Pancreas (tissue), 10 donors: Measurements from ENCODE around the gene CCDC69. TPM values are rescaled to one million over a fixed set of nuclear protein-coding genes. Genes with fewer than 3 reads are reported as not detected.
A peak's percentile ranks its signal among the peaks of the same experiment; 100 is the strongest.

Experiments
- ATAC-seq, 4 donors: fragments of 200-7000 bp; cut with Tn5 transposase; one replicate each; pipeline versions ENCODE4 v1.8.0 to v1.9.1; 2020; ENCODE audit warnings: mild to moderate bottlenecking in 4 of 4, moderate library complexity in 4 of 4
- DNase-seq, 6 donors: peaks; one replicate each; pipeline ENCODE4 v3.0.0-alpha.2; 2020
- FAIRE-seq: peaks from 2 replicates; lab custom pipeline; 2012; peaks lifted over from hg19 to GRCh38; lab: Jason Lieb, UNC
- H3K27ac ChIP-seq, 4 donors: fragments of 200-600 bp; sonication (generic); 1 replicate in 3 of 4; 2 replicates in 1 of 4; pipeline versions ENCODE4 v1.5.0 to v1.8.0; 2020
- H3K27me3 ChIP-seq, 4 donors: fragments of 200-600 bp; one replicate each; pipeline ENCODE4 v1.8.0; 2021
- H3K36me3 ChIP-seq, 3 donors: fragments of 200-600 bp; sonication (generic) in 1 of 3; one replicate each; pipeline versions ENCODE4 v1.5.0 to v1.8.0; 2020 to 2021
- H3K4me1 ChIP-seq, 3 donors: fragments of 200-600 bp; one replicate each; pipeline ENCODE4 v1.8.0; 2021
- H3K4me3 ChIP-seq, 4 donors: fragments of 200-600 bp; sonication (generic) in 2 of 4; one replicate each; pipeline versions ENCODE4 v1.5.0 to v1.8.0; 2020 to 2021
- H3K9me3 ChIP-seq, 4 donors: fragments of 200-600 bp; one replicate each; pipeline ENCODE4 v1.8.0; 2021
- CTCF ChIP-seq, 4 donors: fragments of 200-600 bp; sonication (generic) in 3 of 4; IDR thresholded peaks; one replicate each; pipeline versions ENCODE4 v1.5.0 to v1.8.0; 2021; ENCODE audit warnings: antibody characterized with exemption in 4 of 4
- WGBS, 2 donors: extraction: QIAGEN DNeasy Blood & Tissue Kit; methylation state at CpG; one replicate each; pipeline ENCODE4 v1.1.7; 2013; 5-methylcytosine and 5-hydroxymethylcytosine counted together
- intact Hi-C, 3 donors: fragments of 100-400 bp; cut with DNase I; formaldehyde crosslinking; loops; one replicate each; pipeline versions ENCODE4 v1.11.1 to v1.14.2; 2022
- polyA plus RNA-seq, 2 donors: library from polyadenylated mRNA; stranded (reverse); fragments of 200-250 nt; gene quantifications; one replicate each; pipeline ENCODE4 v1.2.3, GENCODE V29; 2013
- total RNA-seq, 6 donors: library from RNA; stranded (reverse); fragmentation: NEBNext Ultra II Directional in 4 of 6; extraction: Animal tissue kit (Norgen Biotek cat#: 25700) in 4 of 6; gene quantifications; one replicate each; pipeline versions ENCODE4 v1.2.1 to v1.2.4, GENCODE V29; 2021 to 2023
- donor health status: healthy with polysubstance abuse.
- donor health status: DM: no; HTN: no; CAD: no; lungs with moderate emphysema.
- donor health status: DM: no; HTN: no; CAD: no.
- donor health status: control.
- donor health status: control.
- donor health status: Bipolar disorder and iron deficiency.
- donor health status: DM: yes; HTN: yes; CAD: no.
- donor health status: DM: no; HTN: no; CAD: no.
- donor health status: DM: no; HTN: no; CAD: no.
- donor health status: DM: yes; HTN: yes; CAD: no.

The CCDC69 gene
- total and polyA plus RNA-seq, 8 donors: 8.1 to 29.4 (median 20.4) TPM

GRCh38 chr5:151249281-151249680 is 25.4 kb upstream of the CCDC69 start:
- FAIRE-seq: no peak
- no peak for DNase-seq
- intact Hi-C loops: loop anchor here in 1 of 3 donors (10.0 kb wide), 1 partner anchor 124 kb away; no protein-coding TSS in a partner anchor
- Histone ChIP-seq H3K27ac (no peak overlapping the region), H3K9me3 (no peaks in the 10 kb centered on the region), H3K4me3 (no peak overlapping the region), H3K36me3 (no peaks in the 10 kb centered on the region), H3K4me1 (peaks cover 0 to 7% (median 6%) of the 10 kb centered on the region in 3 donors), H3K27me3 (no peaks in the 10 kb centered on the region)
- WGBS, 2 donors: 90 to 99% methylated on average over 5 of the region's 5 CpGs
- TF ChIP-seq CTCF (IDR thresholded peaks at IDR 0.05): no peak
- no peak for ATAC-seq

- DNase-seq (peak in 1 of 6 donors; percentile 30), FAIRE-seq (no peak), ATAC-seq (no peak)
- H3K36me3 ChIP-seq: no peaks in the 10 kb centered on the region
- intact Hi-C loops: loop anchor here in 1 of 3 donors (10.0 kb wide), 1 partner anchor 124 kb away; no protein-coding TSS in a partner anchor
- 30 to 38% methylated on average over 2 of the region's 2 CpGs for WGBS, 2 donors
- TF ChIP-seq CTCF (IDR thresholded peaks at IDR 0.05): no peak
- peak overlapping the region in 1 of 4 donors; percentile 3 for H3K27ac ChIP-seq
- peaks cover 0 to under 1% (median 0%) of the 10 kb centered on the region in 3 donors for H3K4me1 ChIP-seq
- H3K4me3 ChIP-seq: no peak overlapping the region
- no peaks in the 10 kb centered on the region for H3K27me3 ChIP-seq
- H3K9me3 ChIP-seq: no peaks in the 10 kb centered on the region
Observed at GRCh38 chr5:151248651-151249050, 24.8 kb upstream of the CCDC69 start.

GRCh38 chr5:151245680-151246219 is 21.9 kb upstream of the CCDC69 start:
- Histone ChIP-seq H3K9me3 (no peaks in the 10 kb centered on the region), H3K36me3 (no peaks in the 10 kb centered on the region), H3K27me3 (no peaks in the 10 kb centered on the region), H3K4me1 (no peaks in the 10 kb centered on the region), H3K27ac (no peak overlapping the region), H3K4me3 (no peak overlapping the region)
- FAIRE-seq: no peak
- TF ChIP-seq CTCF (IDR thresholded peaks at IDR 0.05): no peak
- intact Hi-C loops: loop anchor here in 1 of 3 donors (10.0 kb wide), 1 partner anchor 121 kb away; no protein-coding TSS in a partner anchor
- ATAC-seq: no peak
- WGBS, 2 donors: 80 to 89% methylated on average over 4 of the region's 4 CpGs
- no peak for DNase-seq

- no peak for DNase-seq
- H3K4me3 ChIP-seq: no peak overlapping the region
- no peaks in the 10 kb centered on the region for H3K36me3 ChIP-seq
- intact Hi-C loops: loop anchor here in 1 of 3 donors (10.0 kb wide), 1 partner anchor 119 kb away; no protein-coding TSS in a partner anchor
- no peaks in the 10 kb centered on the region for H3K27me3 ChIP-seq
- no peak for TF ChIP-seq CTCF (IDR thresholded peaks at IDR 0.05)
- 79 to 93% methylated on average over 3 of the region's 3 CpGs for WGBS, 2 donors
- H3K4me1 ChIP-seq: no peaks in the 10 kb centered on the region
- ATAC-seq: no peak
- no peak for FAIRE-seq
- H3K9me3 ChIP-seq: no peaks in the 10 kb centered on the region
- no peak overlapping the region for H3K27ac ChIP-seq
Observed at GRCh38 chr5:151244206-151244605, 20.3 kb upstream of the CCDC69 start.

- TF ChIP-seq CTCF (IDR thresholded peaks at IDR 0.05): no peak
- 85 to 91% methylated on average over 4 of the region's 4 CpGs for WGBS, 2 donors
- intact Hi-C loops: loop anchor here in 1 of 3 donors (10.0 kb wide), 1 partner anchor 119 kb away; no protein-coding TSS in a partner anchor
- FAIRE-seq (no peak), ATAC-seq (no peak), DNase-seq (no peak)
- Histone ChIP-seq H3K9me3 (no peaks in the 10 kb centered on the region), H3K4me3 (no peak overlapping the region), H3K27me3 (no peaks in the 10 kb centered on the region), H3K27ac (no peak overlapping the region), H3K36me3 (no peaks in the 10 kb centered on the region), H3K4me1 (no peaks in the 10 kb centered on the region)
Observed at GRCh38 chr5:151243564-151243963, 19.7 kb upstream of the CCDC69 start.
